Activated B cell treated with CpG ODN at 0.5 μM for 24 hours (primary cell): ENCODE results near the gene LRP8. TPM values are rescaled to one million over a fixed set of nuclear protein-coding genes. Genes with fewer than 3 reads are reported as not detected.

Experiments
- ATAC-seq: fragments of 200-7000 bp; cut with Tn5 transposase; one replicate; pipeline ENCODE4 v1.10.0; 2021; ENCODE audit warnings: low read depth, mild to moderate bottlenecking, moderate library complexity
- CTCF ChIA-PET: fragments of 350-600 bp; sonication (Branson Sonifier 250); formaldehyde crosslinking; loops from one replicate; lab custom pipeline; 2021; ENCODE audit warnings: antibody characterized with exemption; lab: Charles Lee
- POLR2A ChIA-PET: fragments of 350-600 bp; sonication (Branson Sonifier 250); formaldehyde crosslinking; loops from one replicate; lab custom pipeline; 2021; ENCODE audit warnings: antibody characterized with exemption; lab: Charles Lee
- DNase-seq: peaks from one replicate; pipeline ENCODE4 v3.0.0; 2022
- H3K27ac Mint-ChIP-seq: one replicate; pipeline ENCODE4 v1.8.0; 2020; ENCODE audit warnings: mixed read lengths
- H3K27me3 Mint-ChIP-seq: one replicate; pipeline ENCODE4 v1.8.0; 2021; ENCODE audit warnings: mixed read lengths
- H3K36me3 Mint-ChIP-seq: one replicate; pipeline ENCODE4 v1.8.0; 2021; ENCODE audit warnings: low read depth, mixed read lengths
- H3K4me1 Mint-ChIP-seq: one replicate; pipeline ENCODE4 v1.8.0; 2021; ENCODE audit warnings: mixed read lengths
- H3K4me3 Mint-ChIP-seq: one replicate; pipeline ENCODE4 v1.8.0; 2020; ENCODE audit warnings: mild to moderate bottlenecking, mixed read lengths
- H3K9me3 Mint-ChIP-seq: one replicate; pipeline ENCODE4 v1.8.0; 2020; ENCODE audit warnings: mixed read lengths
- intact Hi-C: fragments of 100-400 bp; cut with micrococcal nuclease; formaldehyde crosslinking; loops from one replicate; pipeline ENCODE4 v1.15.1; 2024
- total RNA-seq: library from RNA; stranded (reverse); gene quantifications from 2 replicates; pipeline ENCODE4 v1.2.3, GENCODE V29; 2022
- TF ChIP-seq, protein P1 (sequence below): fragments of 200-600 bp; IDR thresholded peaks from one replicate; pipeline ENCODE4 v1.8.0; 2022; ENCODE audit warnings: antibody characterized with exemption, mild to moderate bottlenecking

LRP8 gene
- 25.1 and 40.6 TPM in 2 replicates for total RNA-seq

DNA sequence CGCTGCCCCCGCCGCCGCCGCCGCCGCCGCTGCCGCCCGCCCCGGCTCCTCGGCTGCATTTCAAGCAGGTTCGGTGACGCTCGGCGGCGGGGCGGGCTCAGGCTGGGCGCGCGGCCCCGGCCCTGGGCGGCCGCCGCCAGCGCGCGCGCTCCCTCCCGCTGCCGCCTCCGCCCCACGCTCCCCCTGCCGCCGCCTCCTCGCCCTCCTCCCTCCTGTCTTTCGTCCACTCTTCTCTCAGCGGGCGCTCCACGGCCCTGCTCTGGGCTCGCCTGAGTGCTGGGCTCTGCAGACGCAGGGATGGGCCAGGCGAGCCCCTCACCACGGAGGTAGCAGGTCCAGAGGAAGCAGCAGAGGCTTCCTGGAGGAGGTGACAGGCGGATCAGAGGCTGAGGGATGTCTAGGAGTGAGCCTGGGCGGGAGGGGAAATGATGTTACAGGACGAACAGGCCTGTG, at the start of gene LRP8:
Gene LRP8 (minus strand): TSS at position 62 of the 453 bp plus-strand sequence. CDS start 158 bp downstream, outside the sequence.
- TF ChIP-seq, protein P1, sequence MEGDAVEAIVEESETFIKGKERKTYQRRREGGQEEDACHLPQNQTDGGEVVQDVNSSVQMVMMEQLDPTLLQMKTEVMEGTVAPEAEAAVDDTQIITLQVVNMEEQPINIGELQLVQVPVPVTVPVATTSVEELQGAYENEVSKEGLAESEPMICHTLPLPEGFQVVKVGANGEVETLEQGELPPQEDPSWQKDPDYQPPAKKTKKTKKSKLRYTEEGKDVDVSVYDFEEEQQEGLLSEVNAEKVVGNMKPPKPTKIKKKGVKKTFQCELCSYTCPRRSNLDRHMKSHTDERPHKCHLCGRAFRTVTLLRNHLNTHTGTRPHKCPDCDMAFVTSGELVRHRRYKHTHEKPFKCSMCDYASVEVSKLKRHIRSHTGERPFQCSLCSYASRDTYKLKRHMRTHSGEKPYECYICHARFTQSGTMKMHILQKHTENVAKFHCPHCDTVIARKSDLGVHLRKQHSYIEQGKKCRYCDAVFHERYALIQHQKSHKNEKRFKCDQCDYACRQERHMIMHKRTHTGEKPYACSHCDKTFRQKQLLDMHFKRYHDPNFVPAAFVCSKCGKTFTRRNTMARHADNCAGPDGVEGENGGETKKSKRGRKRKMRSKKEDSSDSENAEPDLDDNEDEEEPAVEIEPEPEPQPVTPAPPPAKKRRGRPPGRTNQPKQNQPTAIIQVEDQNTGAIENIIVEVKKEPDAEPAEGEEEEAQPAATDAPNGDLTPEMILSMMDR, result no peak
- POLR2A ChIA-PET, result interaction anchor here (1.8 to 3.1 kb wide), 2 partner anchors 17 to 40 kb away, joined by 7 to 51 read pairs; no protein-coding TSS in a partner anchor
- intact Hi-C loops, result loop anchor here (1.0 to 10.0 kb wide), 7 partner anchors 36 to 1389 kb away; partner anchors contain the start of genes CC2D1B, CYB5RL, IFT25 and LRRC42

DNA sequence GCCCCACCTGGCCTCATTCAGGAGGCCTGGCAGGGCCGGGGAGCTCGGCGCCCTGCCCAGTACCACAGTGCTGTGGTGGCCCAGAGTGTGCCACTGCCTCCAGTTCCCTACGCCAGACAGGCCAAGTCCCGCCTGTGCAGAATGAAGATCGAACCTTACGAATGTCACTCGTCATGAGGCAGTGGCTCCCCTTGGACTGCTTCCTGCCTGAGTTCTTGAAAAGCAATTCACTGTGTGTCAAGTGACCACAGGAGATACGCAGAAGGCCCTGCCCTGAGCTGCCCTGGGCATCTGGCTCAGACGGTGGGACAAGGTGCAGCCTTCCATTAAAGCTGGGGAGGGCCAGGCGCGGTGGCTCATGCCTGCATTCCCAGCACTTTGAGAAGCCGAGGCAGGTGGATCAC, 49.6 kb upstream of the LRP8 start:
- Mint-ChIP-seq H3K36me3 (no peaks in the 10 kb centered on the region), H3K4me3 (no peak overlapping the region), H3K27me3 (peaks cover 19% of the 10 kb centered on the region), H3K4me1 (no peaks in the 10 kb centered on the region), H3K27ac (no peak overlapping the region), H3K9me3 (no peaks in the 10 kb centered on the region)
- TF ChIP-seq, protein P1, result no peak
- ATAC-seq (no peak), DNase-seq (no peak)
- ChIA-PET POLR2A (interaction anchor here (0.6 kb wide), 1 partner anchor 978 kb away, joined by 7 read pairs; no protein-coding TSS in a partner anchor), CTCF (no interaction called here)
- intact Hi-C loops, result no loop called here

More for the DNA sequence above, at the start of gene LRP8:
- Mint-ChIP-seq H3K27ac (peak within 1 kb of the TSS; percentile 92), H3K27me3 (no peaks in the 10 kb centered on the region), H3K4me3 (peak within 1 kb of the TSS; percentile 94), H3K36me3 (peaks cover 9% of the 10 kb centered on the region), H3K9me3 (no peaks in the 10 kb centered on the region), H3K4me1 (peaks cover 14% of the 10 kb centered on the region)
- ATAC-seq (peak; percentile 47), DNase-seq (peak; percentile 76)
- CTCF ChIA-PET, result no interaction called here

DNA sequence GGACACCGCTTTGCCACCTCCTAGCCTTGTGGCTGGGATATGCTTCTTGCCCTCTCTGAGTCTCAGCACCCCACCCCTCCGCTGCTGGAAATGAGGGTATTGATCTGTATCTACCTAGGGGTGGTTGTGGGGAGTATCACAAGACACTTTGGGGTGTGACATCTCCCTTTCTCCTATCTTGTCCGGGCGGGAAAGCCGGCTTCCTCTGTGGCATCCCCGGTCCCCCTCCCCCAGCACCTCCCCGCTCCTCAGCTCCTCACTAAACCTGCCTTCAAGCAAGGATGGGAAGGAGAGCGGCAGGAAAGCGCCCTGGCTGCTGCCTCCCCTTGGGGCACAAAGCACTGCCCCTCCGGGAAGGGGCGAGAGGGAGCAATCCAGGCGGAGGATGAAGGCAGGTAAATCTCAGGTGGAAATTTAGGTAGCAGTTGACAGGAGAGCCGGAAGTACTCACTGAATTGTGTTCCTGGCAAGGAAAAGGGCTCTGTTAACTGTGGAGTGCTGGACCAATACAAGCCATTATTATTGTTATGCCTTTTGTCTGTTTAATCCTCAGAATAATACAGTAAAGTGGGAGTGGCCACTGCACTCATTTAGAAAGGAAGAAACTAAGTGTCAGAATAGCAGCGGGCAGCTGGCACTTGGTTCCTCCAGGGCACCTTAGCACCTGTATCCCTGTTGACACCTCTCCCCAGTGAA, 49.0 kb upstream of the LRP8 start:
- ChIA-PET CTCF (no interaction called here), POLR2A (interaction anchor here (0.6 kb wide), 1 partner anchor 978 kb away, joined by 7 read pairs; no protein-coding TSS in a partner anchor)
- Mint-ChIP-seq H3K4me1 (no peaks in the 10 kb centered on the region), H3K36me3 (no peaks in the 10 kb centered on the region), H3K4me3 (no peak overlapping the region), H3K9me3 (no peaks in the 10 kb centered on the region), H3K27me3 (peaks cover 17% of the 10 kb centered on the region), H3K27ac (no peak overlapping the region)
- intact Hi-C loops, result no loop called here
- TF ChIP-seq, protein P1, result no peak
- no peak for DNase-seq
- ATAC-seq, result no peak

DNA sequence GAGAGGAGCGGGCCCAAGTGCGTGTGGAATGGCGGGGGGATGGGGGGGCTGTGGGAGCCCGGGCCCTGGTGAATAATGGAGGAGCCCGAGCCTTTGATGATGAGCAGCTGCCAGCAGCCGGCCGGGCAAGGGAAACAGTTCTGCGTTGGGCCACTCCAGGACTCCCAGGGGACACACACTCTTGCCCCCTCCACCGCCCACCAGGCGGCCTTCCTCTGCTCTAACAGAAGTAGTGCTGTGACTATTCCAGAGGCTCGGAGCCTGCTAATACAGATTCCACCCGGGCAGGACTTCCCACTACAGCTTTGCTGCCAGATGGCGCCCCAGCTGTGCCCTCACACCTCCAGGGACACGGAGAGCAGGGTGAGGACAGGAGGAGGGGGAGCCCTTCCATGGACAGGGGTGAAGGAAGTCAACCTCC, 48.2 kb upstream of the LRP8 start:
- no peaks in the 10 kb centered on the region for H3K9me3 Mint-ChIP-seq
- TF ChIP-seq, protein P1, result no peak
- H3K27ac Mint-ChIP-seq, result no peak overlapping the region
- no peak for DNase-seq
- ChIA-PET POLR2A (no interaction called here), CTCF (no interaction called here)
- ATAC-seq, result no peak
- H3K27me3 Mint-ChIP-seq, result peaks cover 12% of the 10 kb centered on the region
- no peaks in the 10 kb centered on the region for H3K4me1 Mint-ChIP-seq
- no peak overlapping the region for H3K4me3 Mint-ChIP-seq
- intact Hi-C loops, result no loop called here
- no peaks in the 10 kb centered on the region for H3K36me3 Mint-ChIP-seq

DNA sequence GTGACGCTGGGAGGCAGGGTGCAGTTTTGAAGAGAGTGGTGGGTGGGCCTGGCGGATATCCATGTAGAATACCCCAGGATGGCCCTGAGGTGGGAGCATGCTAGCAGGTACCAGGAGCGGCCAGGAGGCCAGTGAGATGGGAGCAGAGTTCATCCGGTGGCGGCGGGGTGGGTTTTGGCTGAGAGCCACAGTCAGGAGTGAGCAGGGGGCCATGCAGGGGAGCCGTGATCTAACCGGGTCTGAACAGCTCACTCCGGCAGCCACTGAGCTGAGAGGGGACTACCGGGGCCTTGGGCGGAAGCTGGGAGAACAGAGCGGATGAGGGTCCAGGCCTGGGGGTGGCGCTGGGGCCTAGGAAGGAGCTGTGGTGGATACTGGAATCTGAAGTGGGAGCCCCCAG, 47.6 kb upstream of the LRP8 start:
- ChIA-PET POLR2A (no interaction called here), CTCF (no interaction called here)
- no peaks in the 10 kb centered on the region for H3K36me3 Mint-ChIP-seq
- no peak overlapping the region for H3K4me3 Mint-ChIP-seq
- DNase-seq (no peak), ATAC-seq (no peak)
- no peaks in the 10 kb centered on the region for H3K4me1 Mint-ChIP-seq
- intact Hi-C loops, result no loop called here
- peaks cover 10% of the 10 kb centered on the region for H3K27me3 Mint-ChIP-seq
- H3K9me3 Mint-ChIP-seq, result no peaks in the 10 kb centered on the region
- TF ChIP-seq, protein P1, result no peak
- H3K27ac Mint-ChIP-seq, result no peak overlapping the region
